BLaER1 treated with 17β-estradiol and CSF1 and Interleukin-3, amounts not matched to agents 10 nM and 100 nM (cell line): ENCODE data around the gene LRRC32.

ENCODE experiments used
- H3K27ac ChIP-seq, 11 experiments: shearing (Covaris generic); formaldehyde crosslinking; 2 replicates each; pipeline ENCODE4 v1.8.1; 2022
- H3K27me3 ChIP-seq, 11 experiments: shearing (Covaris generic); formaldehyde crosslinking; 2 replicates each; pipeline ENCODE4 v1.8.1; 2022
- H3K36me3 ChIP-seq, 11 experiments: shearing (Covaris generic); formaldehyde crosslinking; 2 replicates each; pipeline ENCODE4 v1.8.1; 2022
- H3K4me1 ChIP-seq, 10 experiments: shearing (Covaris generic); formaldehyde crosslinking; 2 replicates each; pipeline ENCODE4 v1.8.1; 2022
- H3K4me2 ChIP-seq, 11 experiments: shearing (Covaris generic); formaldehyde crosslinking; 2 replicates each; pipeline ENCODE4 v1.8.1; 2022
- H3K4me3 ChIP-seq, 10 experiments: shearing (Covaris generic); formaldehyde crosslinking; 2 replicates each; pipeline ENCODE4 v1.8.1; 2022
- H3K9ac ChIP-seq, 11 experiments: shearing (Covaris generic); formaldehyde crosslinking; 2 replicates each; pipeline ENCODE4 v1.8.1; 2022
- H3K9me3 ChIP-seq, 11 experiments: shearing (Covaris generic); formaldehyde crosslinking; replicated peaks in 1 of 11; 2 replicates each; pipeline ENCODE4 v1.8.1; 2022
- H4K20me1 ChIP-seq, 11 experiments: shearing (Covaris generic); formaldehyde crosslinking; 2 replicates each; pipeline ENCODE4 v1.8.1; 2022
- Cebpa-rat ChIP-seq, 11 experiments: shearing (Covaris generic); IDR thresholded peaks; 2 replicates each; pipeline ENCODE4 v1.8.1; 2022

The LRRC32 gene

DNA sequence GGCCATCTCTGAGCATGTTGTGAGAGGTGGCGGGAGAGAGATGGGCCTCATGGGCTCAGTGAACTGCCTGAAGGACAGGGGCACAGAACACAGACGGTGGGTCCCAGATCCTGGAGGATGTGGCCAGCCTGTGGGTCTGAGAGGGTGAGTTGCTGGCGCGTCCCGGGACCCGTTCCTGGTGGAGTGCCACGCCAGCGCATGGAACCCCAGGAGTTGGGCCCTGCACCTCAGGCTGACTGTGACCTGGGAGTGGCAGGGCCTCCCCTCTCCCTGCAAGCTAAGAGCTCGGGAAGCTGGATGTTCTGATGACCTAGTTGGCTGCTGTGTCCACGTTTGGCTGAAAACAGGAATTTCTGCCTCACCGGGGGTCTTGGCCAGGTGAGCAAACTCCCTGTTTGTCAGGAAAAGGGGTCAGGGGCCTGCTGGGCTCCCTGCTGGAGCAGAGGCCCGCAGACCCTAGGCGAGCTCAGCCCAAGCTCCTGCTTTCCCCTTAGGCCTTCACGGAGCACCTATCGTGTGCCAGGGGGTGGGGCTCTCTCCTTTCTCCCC lies 15.0 kb downstream of the LRRC32 start:
- Histone ChIP-seq H3K4me2 (peak overlapping the region in 8 of 11 experiments; percentile 55 to 77 (median 69); a peak in 10 of 22 replicates), H3K27me3 (peaks cover 0 to 11% (median 0%) of the 10 kb centered on the region in 11 experiments; a peak in 8 of 22 replicates), H3K9me3 (no peaks in the 10 kb centered on the region), H3K4me1 (peaks cover 11 to 64% (median 55%) of the 10 kb centered on the region in 10 experiments), H3K4me3 (no peak overlapping the region), H3K36me3 (no peaks in the 10 kb centered on the region), H3K9ac (no peak overlapping the region), H3K27ac (no peak overlapping the region), H4K20me1 (peaks cover 0 to 4% (median 0%) of the 10 kb centered on the region in 11 experiments; a peak in 1 of 22 replicates)
- no peak for TF ChIP-seq Cebpa-rat (IDR thresholded peaks at IDR 0.05)

DNA sequence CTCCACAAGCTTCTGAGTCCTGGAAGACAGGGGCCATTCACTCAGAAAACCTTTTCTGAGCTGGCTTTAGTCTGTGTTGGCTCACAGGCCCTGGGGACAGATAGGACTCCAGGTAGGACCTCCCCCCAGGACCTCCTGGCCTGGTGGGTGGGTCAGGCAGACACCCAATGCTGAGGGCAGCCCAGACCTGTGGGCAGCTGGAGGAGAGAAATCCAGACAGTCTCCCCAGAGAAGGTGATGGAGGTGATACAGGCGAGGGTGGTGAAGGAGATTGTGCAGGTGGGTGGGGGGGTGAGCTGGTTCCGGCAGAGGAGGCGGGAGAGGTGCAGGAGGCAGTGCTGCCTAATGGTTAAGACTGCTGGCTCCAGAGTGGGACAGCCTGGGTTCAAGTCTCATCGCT lies 15.6 kb downstream of the LRRC32 start:
- Histone ChIP-seq H3K4me1 (peaks cover 11 to 61% (median 50%) of the 10 kb centered on the region in 10 experiments), H3K4me3 (no peak overlapping the region), H3K4me2 (peak overlapping the region in 4 of 11 experiments; percentile 15 to 77 (median 29); a peak in 4 of 22 replicates), H3K9ac (peak overlapping the region in 1 of 11 experiments; percentile 35; a peak in 1 of 22 replicates), H3K36me3 (no peaks in the 10 kb centered on the region), H3K27ac (no peak overlapping the region), H4K20me1 (peaks cover 0 to 4% (median 0%) of the 10 kb centered on the region in 11 experiments; a peak in 1 of 22 replicates), H3K27me3 (peaks cover 0 to 10% (median 0%) of the 10 kb centered on the region in 11 experiments; a peak in 7 of 22 replicates), H3K9me3 (no peaks in the 10 kb centered on the region)
- no peak for TF ChIP-seq Cebpa-rat (IDR thresholded peaks at IDR 0.05)

DNA sequence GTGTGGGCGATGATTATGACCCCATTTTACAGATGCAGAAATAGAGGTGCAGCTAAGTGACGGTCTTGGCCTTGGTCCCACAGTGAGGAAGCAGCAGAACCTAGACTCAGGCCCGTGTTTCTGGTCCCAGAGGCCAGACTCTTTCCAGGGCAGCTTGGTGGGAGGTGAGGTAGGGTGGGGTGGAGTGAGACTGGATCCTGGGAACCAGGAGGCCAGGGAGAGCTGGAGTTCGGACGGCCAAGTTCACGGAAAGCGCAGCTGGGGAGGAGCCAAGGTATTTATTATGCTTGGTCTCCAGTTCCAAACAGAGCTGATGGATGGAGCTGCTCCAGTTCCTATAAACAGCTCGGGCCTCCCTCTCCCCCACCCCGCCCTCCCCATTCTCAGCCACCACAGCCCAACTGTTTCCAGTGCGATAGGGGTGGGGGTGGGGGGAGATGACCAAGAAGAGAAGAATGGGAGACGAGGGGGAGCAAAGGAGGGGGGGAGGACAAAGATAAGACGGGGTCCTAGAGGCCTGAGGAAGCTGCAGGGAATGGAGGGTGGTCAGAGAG lies 16.2 kb downstream of the LRRC32 start:
- Histone ChIP-seq H3K27ac (no peak overlapping the region), H4K20me1 (0 out of 22 replicates have a peak, but pooled peaks cover 0 to 4% (median 0%) of the 10 kb centered on the region in 11 experiments), H3K4me3 (no peak overlapping the region), H3K27me3 (peaks cover 0 to 7% (median 0%) of the 10 kb centered on the region in 11 experiments; a peak in 4 of 22 replicates), H3K4me1 (peaks cover 11 to 58% (median 49%) of the 10 kb centered on the region in 10 experiments), H3K9me3 (no peaks in the 10 kb centered on the region), H3K36me3 (no peaks in the 10 kb centered on the region), H3K9ac (peak overlapping the region in 1 of 11 experiments; percentile 35; a peak in 1 of 22 replicates), H3K4me2 (peak overlapping the region in 9 of 11 experiments; percentile 0 to 77 (median 43); a peak in 16 of 22 replicates)
- no peak for TF ChIP-seq Cebpa-rat (IDR thresholded peaks at IDR 0.05)

- Histone ChIP-seq H3K4me2 (peak overlapping the region in 9 of 11 experiments; percentile 0 to 46 (median 38); a peak in 15 of 22 replicates), H3K9ac (no peak overlapping the region), H3K36me3 (no peaks in the 10 kb centered on the region), H3K4me1 (peaks cover 11 to 54% (median 44%) of the 10 kb centered on the region in 10 experiments), H4K20me1 (0 out of 22 replicates have a peak, but pooled peaks cover 0 to 4% (median 0%) of the 10 kb centered on the region in 11 experiments), H3K27ac (no peak overlapping the region), H3K4me3 (no peak overlapping the region), H3K9me3 (no peaks in the 10 kb centered on the region), H3K27me3 (peaks cover 0 to 2% (median 0%) of the 10 kb centered on the region in 11 experiments; a peak in 2 of 22 replicates)
- no peak for TF ChIP-seq Cebpa-rat (IDR thresholded peaks at IDR 0.05)
Measured at GRCh38 chr11:76653674-76654284, 16.8 kb downstream of the LRRC32 start.

DNA sequence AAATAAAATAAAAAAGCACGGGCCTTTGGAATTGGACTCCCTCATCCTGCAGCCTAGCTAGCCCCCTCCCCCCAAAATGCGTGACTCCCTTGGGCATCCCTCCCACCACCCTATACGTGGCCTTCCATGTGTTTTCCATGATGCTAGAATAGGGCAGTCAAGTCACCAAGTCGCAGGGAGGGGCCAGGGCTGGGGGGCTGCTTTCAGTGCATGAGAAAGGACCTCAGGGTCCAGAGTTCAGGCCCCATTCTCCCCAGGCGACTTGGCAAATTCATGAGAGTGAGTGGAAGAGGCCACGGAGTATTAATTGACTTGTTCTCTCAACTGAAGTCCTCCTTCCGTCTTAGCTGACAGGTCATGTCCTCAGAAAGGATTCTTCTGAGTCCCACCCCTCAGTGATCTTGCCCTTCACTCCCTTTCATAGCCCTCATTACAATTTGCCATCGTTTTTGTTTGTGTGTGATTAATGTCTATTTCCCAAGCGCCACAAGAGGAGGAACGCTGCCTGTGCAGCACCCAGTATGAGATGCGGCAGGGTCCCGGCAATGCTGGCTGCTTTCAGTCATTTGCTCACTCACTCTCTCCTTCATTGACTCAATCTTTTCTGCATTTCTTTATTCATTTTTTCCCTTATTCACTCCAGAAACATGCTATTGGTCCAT lies 17.4 kb downstream of the LRRC32 start:
- Histone ChIP-seq H3K4me1 (peaks cover 11 to 47% (median 38%) of the 10 kb centered on the region in 10 experiments), H3K4me3 (no peak overlapping the region), H3K9me3 (peaks cover 0 to 2% (median 0%) of the 10 kb centered on the region in 11 experiments; a peak in 3 of 22 replicates), H3K27ac (no peak overlapping the region), H3K9ac (no peak overlapping the region), H4K20me1 (0 out of 22 replicates have a peak, but pooled peaks cover 0 to 4% (median 0%) of the 10 kb centered on the region in 11 experiments), H3K4me2 (no peak overlapping the region; a peak in 1 of 22 replicates), H3K27me3 (no peaks in the 10 kb centered on the region; a peak in 1 of 22 replicates), H3K36me3 (no peaks in the 10 kb centered on the region)
- no peak for TF ChIP-seq Cebpa-rat (IDR thresholded peaks at IDR 0.05)

DNA sequence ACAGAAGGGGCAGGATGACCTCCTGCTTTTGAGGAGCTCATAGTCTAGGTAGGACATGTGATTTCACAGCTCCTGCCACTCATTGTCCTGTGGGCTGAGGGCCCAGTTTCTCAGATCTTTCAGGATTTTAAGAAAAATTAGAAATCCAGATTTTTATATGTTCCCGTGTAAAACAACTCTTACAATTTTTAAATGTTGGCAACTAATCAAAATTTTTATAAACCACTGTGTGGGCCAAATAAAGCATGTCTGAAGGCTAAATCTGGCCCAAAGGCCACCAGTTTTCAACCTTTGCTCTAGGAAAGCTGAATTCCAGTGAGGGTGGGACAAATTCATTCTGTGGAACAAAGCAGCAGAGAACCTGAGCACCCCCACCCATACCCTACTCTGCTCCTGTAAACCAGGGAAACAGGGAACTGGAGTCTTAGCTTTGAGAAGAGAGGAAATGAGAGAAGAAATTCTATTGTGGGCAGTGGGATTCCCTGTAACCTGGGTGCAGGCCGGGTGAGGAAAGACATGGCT lies 20.6 kb downstream of the LRRC32 start:
- Histone ChIP-seq H3K4me3 (no peak overlapping the region), H3K9me3 (peaks cover 17 to 27% (median 25%) of the 10 kb centered on the region in 11 experiments), H3K4me1 (peaks cover 0 to 18% (median 9%) of the 10 kb centered on the region in 10 experiments; a peak in 15 of 20 replicates), H3K36me3 (no peaks in the 10 kb centered on the region), H3K9ac (no peak overlapping the region), H4K20me1 (no peaks in the 10 kb centered on the region), H3K27ac (no peak overlapping the region), H3K27me3 (no peaks in the 10 kb centered on the region), H3K4me2 (peak overlapping the region in 2 of 11 experiments; percentile 1 to 24; a peak in 1 of 22 replicates)
- TF ChIP-seq Cebpa-rat (IDR thresholded peaks at IDR 0.05): no peak

DNA sequence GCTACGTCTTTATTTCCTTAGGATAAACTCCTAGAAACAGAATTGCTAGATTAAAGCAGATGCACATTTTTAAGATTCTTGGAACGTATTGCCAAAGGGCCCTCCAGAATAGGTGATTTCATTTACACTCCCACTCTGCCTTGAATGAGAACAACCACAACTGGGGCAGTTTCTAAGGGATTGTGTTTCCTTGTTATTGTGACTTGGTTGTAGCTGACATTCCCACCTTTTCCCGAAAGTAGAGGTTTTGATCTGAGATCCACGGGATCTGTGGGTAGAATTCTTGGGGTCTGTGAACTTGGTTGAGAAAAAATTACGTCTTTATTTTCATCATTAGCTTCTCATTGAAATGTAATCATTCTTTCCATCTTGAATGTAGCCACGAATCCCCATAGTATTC lies 21.5 kb downstream of the LRRC32 start:
- no peaks in the 10 kb centered on the region for H4K20me1 ChIP-seq
- no peak overlapping the region for H3K27ac ChIP-seq
- no peaks in the 10 kb centered on the region for H3K36me3 ChIP-seq
- no peak overlapping the region for H3K9ac ChIP-seq
- H3K4me1 ChIP-seq: peaks cover 0 to 19% (median 8%) of the 10 kb centered on the region in 10 experiments; a peak in 15 of 20 replicates
- H3K27me3 ChIP-seq: 0 out of 22 replicates have a peak, but pooled peaks cover 0 to 6% (median 0%) of the 10 kb centered on the region in 11 experiments
- H3K4me3 ChIP-seq: no peak overlapping the region
- no peak overlapping the region for H3K4me2 ChIP-seq
- TF ChIP-seq Cebpa-rat (IDR thresholded peaks at IDR 0.05): no peak
- H3K9me3 ChIP-seq: peaks cover 19 to 36% (median 31%) of the 10 kb centered on the region in 11 experiments

- no peak overlapping the region for H3K4me2 ChIP-seq
- H3K4me3 ChIP-seq: no peak overlapping the region
- H3K9ac ChIP-seq: no peak overlapping the region
- no peak overlapping the region for H3K27ac ChIP-seq
- no peaks in the 10 kb centered on the region for H4K20me1 ChIP-seq
- no peak for TF ChIP-seq Cebpa-rat (IDR thresholded peaks at IDR 0.05)
- H3K4me1 ChIP-seq: peaks cover 0 to 18% (median 2%) of the 10 kb centered on the region in 10 experiments; a peak in 8 of 20 replicates
- H3K27me3 ChIP-seq: 0 out of 22 replicates have a peak, but pooled peaks cover 0 to 6% (median 0%) of the 10 kb centered on the region in 11 experiments
- H3K9me3 ChIP-seq: peaks cover 28 to 46% (median 40%) of the 10 kb centered on the region in 11 experiments
- H3K36me3 ChIP-seq: no peaks in the 10 kb centered on the region
Measured at GRCh38 chr11:76648061-76648460, 22.5 kb downstream of the LRRC32 start.
